GM12878 (cell line): Measurements from ENCODE around the gene RBM6. TPM values are rescaled to one million over a fixed set of nuclear protein-coding genes. Genes with fewer than 3 reads are reported as not detected.

Experiments used
- ATAC-seq: fragments of 200-7000 bp; cut with Tn5 transposase; 3 replicates; pipeline ENCODE4 v1.9.1; 2020; ENCODE audit warnings: mild to moderate bottlenecking, moderate library complexity
- BruUV-seq: library from RNA; stranded (reverse); fragments of 400-500 nt; replicated peaks from 2 replicates; lab custom pipeline; 2021; lab: Mats Ljungman, UMichigan
- CTCF ChIA-PET: fragments of 300-600 bp; sonication (Branson Sonifier 250); formaldehyde crosslinking; extraction: SDS; loops from one replicate; lab custom pipeline; 2021; ENCODE audit warnings: inconsistent platforms; lab: Yijun Ruan, JAX
- POLR2A ChIA-PET: fragments of 350-600 bp; formaldehyde crosslinking; extraction: SDS; loops from one replicate; lab custom pipeline; 2021; ENCODE audit warnings: inconsistent platforms; lab: Charles Lee
- RAD21 ChIA-PET: fragments of 300-600 bp; sonication (Branson Sonifier 250); formaldehyde crosslinking; loops from one replicate; lab custom pipeline; 2023; ENCODE audit warnings: antibody characterized with exemption; ENCODE audit not compliant: unreplicated experiment; lab: Charles Lee
- SMC1A ChIA-PET: fragments of 300-600 bp; sonication (Branson Sonifier 250); formaldehyde crosslinking; loops from one replicate; lab custom pipeline; 2023; ENCODE audit not compliant: unreplicated experiment, uncharacterized antibody; lab: Charles Lee
- DNase-seq: peaks from one replicate; pipeline ENCODE4 v3.0.0-alpha.2; 2011; ENCODE audit warnings: low read depth, low spot score
- FAIRE-seq: peaks from 3 replicates; lab custom pipeline; 2011; peaks lifted over from hg19 to GRCh38; lab: Jason Lieb, UNC
- H2AFZ ChIP-seq: 2 replicates; pipeline ENCODE4 v1.6.0; 2011; ENCODE audit warnings: low read depth, low read length, control low read depth; ENCODE audit not compliant: control insufficient read depth
- H3K27ac ChIP-seq: 2 replicates; pipeline ENCODE4 v1.5.1; 2011; ENCODE audit warnings: control low read depth; ENCODE audit not compliant: control insufficient read depth, insufficient read depth
- H3K27me3 ChIP-seq, 2 experiments: replicated peaks in 1 of 2; 2 replicates each; pipeline versions ENCODE4 v1.6.0 to v1.6.1; 2011; ENCODE audit warnings: low read length in 1 of 2; ENCODE audit not compliant: control insufficient read depth in 2 of 2, insufficient read depth in 2 of 2
- H3K36me3 ChIP-seq, 2 experiments: 2 replicates each; pipeline ENCODE4 v1.5.1; 2011; ENCODE audit warnings: low read length in 1 of 2; ENCODE audit not compliant: control insufficient read depth in 2 of 2, insufficient read depth in 2 of 2
- H3K4me1 ChIP-seq: 2 replicates; pipeline ENCODE4 v1.6.1; 2011; ENCODE audit warnings: mild to moderate bottlenecking, low read length, moderate library complexity, mixed read lengths; ENCODE audit not compliant: control insufficient read depth, insufficient read depth
- H3K4me2 ChIP-seq: 2 replicates; pipeline ENCODE4 v1.6.0; 2011; ENCODE audit warnings: control low read depth; ENCODE audit not compliant: control insufficient read depth, insufficient read depth
- H3K4me3 ChIP-seq: fragments of 200-600 bp; sonication (generic); 2 replicates; pipeline ENCODE4 v1.5.1; 2016
- H3K79me2 ChIP-seq: 2 replicates; pipeline ENCODE4 v1.6.0; 2011; ENCODE audit warnings: low read length; ENCODE audit not compliant: control insufficient read depth, insufficient read depth
- H3K9ac ChIP-seq: 2 replicates; pipeline ENCODE4 v1.8.0; 2011; ENCODE audit warnings: low read length, control low read depth, mixed read lengths; ENCODE audit not compliant: control insufficient read depth, insufficient read depth
- H3K9me3 ChIP-seq: replicated peaks from 3 replicates; pipeline ENCODE4 v1.5.1; 2011; ENCODE audit warnings: mild to moderate bottlenecking, low read length; ENCODE audit not compliant: control insufficient read depth, insufficient read depth
- H4K20me1 ChIP-seq: 2 replicates; pipeline ENCODE4 v1.6.0; 2011; ENCODE audit not compliant: control insufficient read depth, insufficient read depth
- CEBPB ChIP-seq, 2 experiments: fragments of 150-350 bp in 1 of 2; IDR thresholded peaks; 2 replicates each; pipeline ENCODE4 v1.6.1; 2012 to 2014; ENCODE audit warnings: low read depth in 2 of 2, low read length in 2 of 2, borderline replicate concordance in 1 of 2, inconsistent platforms in 1 of 2
- NR2C2 ChIP-seq: IDR thresholded peaks from 2 replicates; pipeline ENCODE4 v1.6.1; 2011; ENCODE audit warnings: borderline replicate concordance, low read depth; ENCODE audit not compliant: control insufficient read depth, insufficient read length
- SP1 ChIP-seq: IDR thresholded peaks from one replicate; pipeline ENCODE4 v1.6.1; 2011; ENCODE audit warnings: low read depth, low read length
- WGBS: methylation state at CpG from one replicate; pipeline ENCODE4 v1.1.6; 2016; ENCODE audit warnings: low lambda C conversion rate; ENCODE audit not compliant: insufficient replicate concordance, insufficient coverage; ENCODE audit errors: missing lambda C conversion rate; 5-methylcytosine and 5-hydroxymethylcytosine counted together
- in situ Hi-C: fragments of 300-500 bp; cut with MboI; formaldehyde crosslinking; loops from 9 replicates; pipeline ENCODE4 v1.14.3; 2018; ENCODE audit warnings: mixed read lengths
- intact Hi-C: fragments of 100-400 bp; cut with micrococcal nuclease; formaldehyde crosslinking; loops from one replicate; pipeline ENCODE4 v1.14.2; 2022; ENCODE audit not compliant: unreplicated experiment
- polyA plus RNA-seq, 11 experiments: library from polyadenylated mRNA; depleted of rRNA in 4 of 11; unstranded in 6 of 11; stranded (reverse) in 5 of 11; fragments of >200 nt; fragmentation: Nextera tagmentation in 4 of 11; fragmentation: Illumina TruSeq in 1 of 11; extraction: Ambion mirVana in 4 of 11; extraction: Trizol in 1 of 11; gene quantifications; 1 replicate in 1 of 11; 2 replicates in 10 of 11; pipeline versions ENCODE4 v1.2.1 to v1.2.3, GENCODE V29; 2011 to 2016; ENCODE audit warnings: inconsistent platforms in 2 of 11, missing spikeins in 2 of 11, low read depth in 1 of 11
- total RNA-seq, 4 experiments: library from RNA; depleted of rRNA in 3 of 4; stranded (reverse); fragments of >200 nt in 3 of 4; fragmentation: Illumina TruSeq in 1 of 4; extraction: Trizol in 1 of 4; gene quantifications; 2 replicates each; pipeline versions ENCODE4 v1.2.1 to v1.2.3, GENCODE V29; 2013 to 2021
- TF ChIP-seq, protein P1 (sequence below): fragments of 450-650 bp; IDR thresholded peaks from 2 replicates; pipeline ENCODE4 v1.6.1; 2014; ENCODE audit warnings: mild to moderate bottlenecking
- TF ChIP-seq, protein P2 (sequence below): fragments of 450-650 bp; IDR thresholded peaks from 2 replicates; pipeline ENCODE4 v1.6.1; 2017; ENCODE audit warnings: mild to moderate bottlenecking

Gene RBM6
- total and polyA plus RNA-seq, 10 of the 15 experiments (the other 5 are each of a cell fraction or from before 2014, with no cell fraction given) = 45.3 to 103 (median 81.3) TPM

DNA sequence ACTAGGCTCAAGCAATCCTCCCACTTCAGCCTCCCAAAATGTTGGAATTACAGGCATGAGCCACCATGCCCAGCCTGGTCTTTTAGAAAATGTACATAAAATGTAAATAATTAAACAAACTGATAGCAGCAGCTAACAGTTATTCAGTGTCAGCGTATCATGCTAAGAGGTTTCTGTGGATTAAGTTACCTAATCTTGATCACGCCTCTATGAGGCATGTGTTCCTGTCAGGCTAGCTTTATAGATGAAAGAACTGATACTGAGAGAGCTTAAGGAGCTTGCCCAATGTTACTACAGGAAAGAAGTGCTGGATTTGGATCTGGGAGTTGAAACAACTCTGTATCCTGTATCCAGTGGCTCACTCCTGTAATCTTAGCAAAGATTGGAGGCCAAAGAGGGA, 25.0 kb upstream of the RBM6 start:
- no TSS peak for BruUV-seq

More for the DNA sequence above, 25.0 kb upstream of the RBM6 start:
- Histone ChIP-seq H3K9ac (no peak overlapping the region), H2AFZ (no peak overlapping the region), H3K79me2 (no peaks in the 10 kb centered on the region), H3K4me2 (no peak overlapping the region), H3K27ac (no peak overlapping the region), H3K4me3 (no peak overlapping the region), H3K36me3 (peaks cover 0 to 1% of the 10 kb centered on the region in 2 experiments; a peak in 2 of 4 replicates), H3K4me1 (no peaks in the 10 kb centered on the region), H3K9me3 (no peaks in the 10 kb centered on the region), H4K20me1 (no peaks in the 10 kb centered on the region), H3K27me3 (no peaks in the 10 kb centered on the region)
- DNase-seq (no peak), ATAC-seq (no peak), FAIRE-seq (no peak)
- ChIA-PET CTCF (interaction anchor here (0.9 kb wide), 2 partner anchors 9 to 76 kb away, joined by 3 to 4 read pairs; no protein-coding TSS in a partner anchor), RAD21 (interaction anchor here (0.6 kb wide), 1 partner anchor 375 kb away, joined by 5 read pairs; no protein-coding TSS in a partner anchor), SMC1A (no interaction called here), POLR2A (interaction anchor here (0.7 kb wide), 2 partner anchors 10 to 797 kb away, joined by 4 to 9 read pairs; no protein-coding TSS in a partner anchor)
- in situ Hi-C loops = no loop called here
- WGBS = 74% methylated on average over 2 of the region's 2 CpGs
- TF ChIP-seq SP1 (no peak), CEBPB (IDR thresholded peaks at IDR 0.05; ENCODE audit: borderline replicate concordance in 1 of 2, low read depth in 2 of 2, low read length in 2 of 2) (no peak), NR2C2 (no peak)
- TF ChIP-seq, protein P1, sequence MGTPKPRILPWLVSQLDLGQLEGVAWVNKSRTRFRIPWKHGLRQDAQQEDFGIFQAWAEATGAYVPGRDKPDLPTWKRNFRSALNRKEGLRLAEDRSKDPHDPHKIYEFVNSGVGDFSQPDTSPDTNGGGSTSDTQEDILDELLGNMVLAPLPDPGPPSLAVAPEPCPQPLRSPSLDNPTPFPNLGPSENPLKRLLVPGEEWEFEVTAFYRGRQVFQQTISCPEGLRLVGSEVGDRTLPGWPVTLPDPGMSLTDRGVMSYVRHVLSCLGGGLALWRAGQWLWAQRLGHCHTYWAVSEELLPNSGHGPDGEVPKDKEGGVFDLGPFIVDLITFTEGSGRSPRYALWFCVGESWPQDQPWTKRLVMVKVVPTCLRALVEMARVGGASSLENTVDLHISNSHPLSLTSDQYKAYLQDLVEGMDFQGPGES = no peak
- TF ChIP-seq, protein P2, sequence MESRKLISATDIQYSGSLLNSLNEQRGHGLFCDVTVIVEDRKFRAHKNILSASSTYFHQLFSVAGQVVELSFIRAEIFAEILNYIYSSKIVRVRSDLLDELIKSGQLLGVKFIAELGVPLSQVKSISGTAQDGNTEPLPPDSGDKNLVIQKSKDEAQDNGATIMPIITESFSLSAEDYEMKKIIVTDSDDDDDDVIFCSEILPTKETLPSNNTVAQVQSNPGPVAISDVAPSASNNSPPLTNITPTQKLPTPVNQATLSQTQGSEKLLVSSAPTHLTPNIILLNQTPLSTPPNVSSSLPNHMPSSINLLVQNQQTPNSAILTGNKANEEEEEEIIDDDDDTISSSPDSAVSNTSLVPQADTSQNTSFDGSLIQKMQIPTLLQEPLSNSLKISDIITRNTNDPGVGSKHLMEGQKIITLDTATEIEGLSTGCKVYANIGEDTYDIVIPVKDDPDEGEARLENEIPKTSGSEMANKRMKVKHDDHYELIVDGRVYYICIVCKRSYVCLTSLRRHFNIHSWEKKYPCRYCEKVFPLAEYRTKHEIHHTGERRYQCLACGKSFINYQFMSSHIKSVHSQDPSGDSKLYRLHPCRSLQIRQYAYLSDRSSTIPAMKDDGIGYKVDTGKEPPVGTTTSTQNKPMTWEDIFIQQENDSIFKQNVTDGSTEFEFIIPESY = no peak
- intact Hi-C loops = no loop called here
